ENCODE measurements around the gene SNRNP70. TPM values are rescaled to one million over a fixed set of nuclear protein-coding genes. Genes with fewer than 3 reads are reported as not detected.

SNRNP70 gene
- total and polyA plus RNA-seq, 2 donors (not counting 3 experiments of a cell fraction or from before 2014, with no cell fraction given), result 215 to 300 TPM

DNA sequence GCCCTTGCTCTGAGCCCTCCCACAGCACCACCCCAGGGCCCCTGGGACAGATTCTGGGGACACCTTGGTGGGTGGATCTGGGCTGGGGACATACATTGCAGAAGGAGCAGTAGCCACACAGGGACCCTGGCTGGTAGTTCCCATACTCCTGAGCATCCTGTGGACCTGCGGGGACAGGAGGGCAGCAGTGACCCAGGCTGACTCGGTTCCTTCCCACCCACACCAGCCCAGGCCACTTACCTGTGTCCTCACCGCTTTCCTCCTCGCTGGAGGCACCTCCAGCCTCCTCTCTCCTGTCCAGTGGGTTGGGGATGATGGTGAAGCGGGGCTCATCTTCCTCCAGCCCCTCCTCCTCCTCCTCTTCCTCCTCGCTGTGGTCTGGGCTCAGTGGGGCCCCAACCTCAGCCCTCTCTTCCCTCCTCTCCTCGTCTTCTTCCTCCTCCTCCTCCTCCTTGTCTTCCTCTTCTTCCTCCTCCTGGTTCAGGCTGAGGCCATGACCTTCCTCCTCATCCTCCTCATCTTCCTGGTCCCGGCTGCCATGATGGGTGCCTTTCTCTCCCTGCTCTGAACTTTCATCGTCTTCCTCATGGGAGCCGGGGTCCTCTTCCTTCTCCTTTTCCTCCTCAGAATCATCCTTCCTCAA is 68.0 kb downstream of the SNRNP70 start:
- Histone ChIP-seq H3K36me3 (ENCODE audit: control insufficient read depth in 2 of 2, extremely low read depth in 1 of 2, insufficient read depth in 2 of 2, low read length in 2 of 2) (no peaks in the 10 kb centered on the region), H3K4me1 (ENCODE audit: control insufficient read depth, extremely low read depth, insufficient read depth, low read length) (peaks cover 23% of the 10 kb centered on the region), H3K9me3 (replicated peaks; ENCODE audit: control insufficient read depth, insufficient read depth, low read length) (no peaks in the 10 kb centered on the region), H3K27ac (ENCODE audit: insufficient read depth, low read depth, low read length) (no peak overlapping the region), H2AFZ (ENCODE audit: low read depth, low read length) (no peak overlapping the region), H3K4me2 (ENCODE audit: insufficient read depth, low read length) (no peak overlapping the region), H3K27me3 (ENCODE audit: control insufficient read depth in 2 of 2, insufficient read depth in 2 of 2, low read length in 2 of 2) (peaks cover 0 to 4% of the 10 kb centered on the region in 2 experiments), H4K20me1 (replicated peaks; ENCODE audit: control insufficient read depth, extremely low read depth, insufficient read depth, low read length) (no peaks in the 10 kb centered on the region), H3K79me2 (ENCODE audit: control insufficient read depth, insufficient read depth, low read length) (no peaks in the 10 kb centered on the region), H3K4me3 (replicated peaks in 1 of 3; ENCODE audit: insufficient read depth in 1 of 3, low read depth in 1 of 3, low read length in 3 of 3) (no peak overlapping the region), H3K9me1 (replicated peaks; ENCODE audit: control insufficient read depth, extremely low read depth, insufficient read depth, low read length) (no peaks in the 10 kb centered on the region), H3K9ac (replicated peaks; ENCODE audit: extremely low read depth, insufficient read depth, low read length) (no peak overlapping the region)
- TF ChIP-seq GATA2 (IDR thresholded peaks at IDR 0.05; ENCODE audit: insufficient read depth, insufficient read length, low read depth, low read length), result no peak
- TF ChIP-seq CTCF (IDR thresholded peaks at IDR 0.05; ENCODE audit: extremely low read depth in 1 of 2, insufficient read depth in 1 of 2, low read depth in 1 of 2, low read length in 2 of 2), result no peak
- TF ChIP-seq FOS (IDR thresholded peaks at IDR 0.05; ENCODE audit: borderline replicate concordance, insufficient read depth, low read length), result no peak
- TF ChIP-seq, protein P1, sequence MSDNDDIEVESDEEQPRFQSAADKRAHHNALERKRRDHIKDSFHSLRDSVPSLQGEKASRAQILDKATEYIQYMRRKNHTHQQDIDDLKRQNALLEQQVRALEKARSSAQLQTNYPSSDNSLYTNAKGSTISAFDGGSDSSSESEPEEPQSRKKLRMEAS (IDR thresholded peaks at IDR 0.05; ENCODE audit: insufficient read depth, insufficient read length), result no peak
- no peak for TF ChIP-seq POLR2A (IDR thresholded peaks at IDR 0.05; ENCODE audit: low read depth, low read length)
- TF ChIP-seq POLR2AphosphoS5 (IDR thresholded peaks at IDR 0.05; ENCODE audit: insufficient read depth, low read depth, low read length), result no peak
- no peak for TF ChIP-seq MYC (IDR thresholded peaks at IDR 0.05; ENCODE audit: low read depth, low read length)
- FAIRE-seq (no peak), DNase-seq (ENCODE audit: low read depth, low spot score) (no peak)
- dilution Hi-C loops (cut with MboI; ENCODE audit: extremely low pct_ligation_motif_present, low sequenced_read_pairs) (no loop called here), intact Hi-C loops (cut with micrococcal nuclease) (loop anchor here (10.0 kb wide), 1 partner anchor 158 kb away; the partner anchor contains the start of genes GYS1 and RUVBL2)
- BruUV-seq (replicated peaks), result no TSS peak
- ChIA-PET POLR2A (no interaction called here), CTCF (interaction anchor here (1.0 kb wide), 1 partner anchor 45 kb away, joined by 3 read pairs; no protein-coding TSS in a partner anchor)
